GM19351 (cell line): ENCODE measurements around the gene NR2C2.
"Not testable (repeated sequence)": the region's sequence is repeated elsewhere in the genome, so short reads cannot be mapped to it uniquely, and the experiment has no call there.

ENCODE experiments used
- ATAC-seq: cut with Tn5 transposase; IDR thresholded peaks from one replicate; pipeline ENCODE4 v1.9.1; 2021; ENCODE audit warnings: mild to moderate bottlenecking, moderate library complexity; ENCODE audit not compliant: unreplicated experiment

The NR2C2 gene

DNA sequence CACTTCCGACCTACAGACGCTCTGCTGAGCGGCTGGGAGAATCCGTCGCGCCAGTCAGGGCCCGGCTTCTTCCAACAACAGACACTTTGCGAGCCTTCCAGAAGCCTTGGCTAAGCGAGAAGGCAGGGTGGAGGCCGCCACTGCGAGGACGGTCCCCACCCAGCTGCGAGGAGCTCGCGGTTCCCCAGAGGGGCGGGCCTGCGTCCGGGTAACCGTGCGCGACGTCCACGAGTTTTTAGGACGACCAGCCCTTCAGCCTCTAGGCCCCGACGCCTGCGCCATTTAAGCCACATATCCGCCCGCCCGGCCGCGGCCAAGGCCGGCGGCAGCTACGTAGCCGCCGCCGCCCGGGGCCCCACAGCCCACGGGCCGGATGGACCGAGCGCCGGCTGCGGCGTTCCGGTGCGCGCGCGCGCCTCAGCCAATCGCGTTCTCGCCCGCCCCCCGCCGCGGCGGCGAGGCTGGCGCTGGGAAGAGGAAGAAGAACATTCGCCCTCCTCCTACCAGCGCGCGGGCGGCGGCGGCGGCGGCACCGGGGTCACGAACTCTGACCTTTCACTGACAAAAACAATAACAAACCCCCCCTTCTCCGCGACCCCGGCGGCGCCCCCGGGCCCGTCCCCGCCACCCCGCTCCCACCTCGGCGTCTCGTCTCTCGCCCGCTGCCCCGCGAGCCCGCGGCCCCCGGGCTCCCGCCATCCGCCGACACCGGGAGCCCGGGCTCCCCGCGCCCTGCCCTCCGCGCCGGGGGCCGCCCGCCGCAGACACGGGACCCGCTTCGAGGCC, at the start of gene NR2C2:
Gene NR2C2 (plus strand): TSS at position 484 of the 786 bp plus-strand sequence. CDS start 56,332 bp downstream, outside the sequence.
- ATAC-seq: peak; percentile 43

DNA sequence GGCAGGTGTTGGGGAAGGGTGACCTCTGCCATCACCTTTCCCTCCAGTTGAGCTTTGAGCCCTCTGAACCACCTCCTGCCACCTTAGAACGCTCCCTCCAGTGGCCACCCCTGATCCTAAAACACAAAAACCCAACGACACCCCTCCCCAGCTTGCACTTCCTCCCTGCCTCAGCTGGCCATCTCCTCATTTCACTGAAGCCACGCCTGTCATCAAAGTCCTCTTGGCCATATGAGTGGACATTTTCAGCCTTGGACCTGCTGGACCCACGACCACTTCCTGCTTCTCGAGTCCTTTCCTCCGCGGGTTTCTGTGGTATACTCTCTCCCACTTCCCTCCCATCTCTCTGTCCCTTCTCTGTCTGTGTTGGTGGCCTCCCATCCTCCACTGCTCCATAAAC, 48.5 kb upstream of the NR2C2 start:
- no peak for ATAC-seq

DNA sequence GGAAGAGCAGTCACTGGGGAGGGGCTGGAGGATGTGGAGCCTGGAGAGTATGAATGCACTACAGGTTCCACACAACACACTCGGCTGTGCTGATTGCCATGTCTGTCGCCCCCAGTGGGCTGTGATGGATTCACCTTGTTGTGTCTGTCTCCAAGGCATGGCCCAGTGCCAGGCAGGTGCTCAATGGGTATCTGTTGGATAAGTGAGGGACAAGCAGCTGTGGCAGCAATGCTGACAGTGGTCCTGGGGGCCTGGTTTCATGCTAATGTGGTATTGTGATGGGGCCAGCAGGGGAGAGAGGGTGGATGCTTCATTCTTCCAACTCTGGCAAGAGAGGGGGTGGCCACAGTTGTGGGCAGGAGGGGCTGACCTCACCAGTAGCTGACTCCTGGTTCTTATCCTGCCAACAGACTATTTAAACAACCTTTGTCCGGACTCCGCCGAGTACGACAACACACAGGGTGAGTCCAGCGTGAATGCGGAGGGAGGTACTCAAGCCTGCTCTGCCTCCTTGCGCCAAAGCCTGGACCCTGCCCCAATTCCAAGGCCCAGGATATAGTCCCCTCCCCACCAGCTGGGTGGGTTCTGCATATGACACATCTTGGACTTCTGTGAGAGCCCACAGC, 47.3 kb upstream of the NR2C2 start:
- ATAC-seq: no peak

DNA sequence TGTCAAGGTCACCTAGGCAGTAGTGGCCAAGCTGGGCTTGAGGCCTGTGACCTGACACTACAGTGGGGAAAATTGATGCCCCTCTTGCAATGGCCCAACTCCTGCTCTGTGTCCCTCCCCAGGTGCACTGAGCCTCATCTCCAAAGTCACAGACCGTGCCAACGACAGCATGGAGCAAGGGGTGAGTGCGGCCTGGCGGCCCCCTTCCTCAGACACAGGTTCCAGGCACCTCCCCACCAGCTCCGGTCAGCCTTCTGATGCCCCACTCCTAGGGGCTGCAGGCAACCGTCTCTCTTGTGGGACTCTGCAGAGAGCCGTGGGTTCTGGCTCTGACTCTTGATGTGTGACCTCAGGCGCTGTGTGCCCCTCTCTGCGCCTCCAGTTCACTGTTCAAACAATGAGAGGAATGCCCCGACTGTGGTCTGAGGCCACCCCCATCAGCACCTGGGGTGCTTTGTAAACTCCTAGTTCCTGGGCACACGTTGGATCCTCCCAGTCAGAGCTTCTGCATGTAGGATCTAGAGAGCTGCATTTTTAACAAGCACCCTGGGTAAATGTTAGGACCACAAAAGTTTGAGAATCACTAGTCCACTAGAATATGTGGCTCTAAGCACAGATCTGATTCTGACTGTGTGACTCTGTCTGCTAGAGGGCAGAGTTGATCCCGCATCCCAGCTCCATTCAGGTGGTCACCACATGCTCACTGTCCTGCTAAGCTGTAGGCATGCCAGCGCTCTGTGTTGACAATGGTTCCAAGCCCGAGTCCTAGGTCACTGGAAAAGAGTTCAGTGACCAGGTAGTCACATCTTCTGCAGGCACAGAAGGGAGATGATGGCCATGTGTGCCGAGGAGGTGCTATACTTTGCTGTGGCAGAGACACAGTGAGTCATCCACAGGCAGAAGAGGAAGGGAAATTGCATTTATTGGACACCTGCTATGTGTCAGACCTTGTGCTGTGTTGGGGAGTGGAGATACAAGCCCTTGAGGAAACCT, 46.2 kb upstream of the NR2C2 start:
- ATAC-seq: no peak

DNA sequence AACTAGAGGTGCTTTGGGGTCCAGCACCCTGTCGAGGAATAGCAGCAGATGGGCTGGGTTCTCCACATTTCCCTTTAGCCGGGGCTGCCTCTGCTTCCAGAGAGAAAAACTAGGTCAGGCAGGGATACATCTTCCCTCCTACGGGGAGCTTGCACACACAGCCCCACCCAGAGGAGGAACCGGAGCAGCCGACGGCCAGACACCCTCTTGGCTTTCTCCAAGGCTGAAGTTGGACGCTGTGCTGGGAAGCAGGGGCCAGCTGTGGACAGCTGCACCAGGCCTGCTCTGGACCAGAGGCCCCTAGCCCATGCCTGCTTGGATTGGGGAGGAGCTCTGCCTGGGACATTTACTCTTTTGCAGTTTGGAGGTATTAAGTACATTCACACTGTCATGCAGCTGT, 44.7 kb upstream of the NR2C2 start:
- ATAC-seq: no peak

DNA sequence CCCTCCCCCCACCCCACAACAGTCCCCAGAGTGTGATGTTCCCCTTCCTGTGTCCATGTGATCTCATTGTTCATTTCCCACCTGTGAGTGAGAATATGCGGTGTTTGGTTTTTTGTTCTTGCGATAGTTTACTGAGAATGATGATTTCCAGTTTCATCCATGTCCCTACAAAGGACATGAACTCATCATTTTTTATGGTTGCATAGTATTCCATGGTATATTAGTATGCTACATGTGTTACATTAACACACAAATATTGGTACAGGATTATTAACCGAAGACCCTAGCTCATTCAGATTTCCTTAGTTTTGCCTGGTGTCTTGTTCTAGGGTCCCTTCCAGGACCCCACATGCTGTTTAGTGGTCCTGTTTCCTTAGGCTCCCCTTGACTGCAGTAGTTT, 43.9 kb upstream of the NR2C2 start:
- not testable (repeated sequence) for ATAC-seq

DNA sequence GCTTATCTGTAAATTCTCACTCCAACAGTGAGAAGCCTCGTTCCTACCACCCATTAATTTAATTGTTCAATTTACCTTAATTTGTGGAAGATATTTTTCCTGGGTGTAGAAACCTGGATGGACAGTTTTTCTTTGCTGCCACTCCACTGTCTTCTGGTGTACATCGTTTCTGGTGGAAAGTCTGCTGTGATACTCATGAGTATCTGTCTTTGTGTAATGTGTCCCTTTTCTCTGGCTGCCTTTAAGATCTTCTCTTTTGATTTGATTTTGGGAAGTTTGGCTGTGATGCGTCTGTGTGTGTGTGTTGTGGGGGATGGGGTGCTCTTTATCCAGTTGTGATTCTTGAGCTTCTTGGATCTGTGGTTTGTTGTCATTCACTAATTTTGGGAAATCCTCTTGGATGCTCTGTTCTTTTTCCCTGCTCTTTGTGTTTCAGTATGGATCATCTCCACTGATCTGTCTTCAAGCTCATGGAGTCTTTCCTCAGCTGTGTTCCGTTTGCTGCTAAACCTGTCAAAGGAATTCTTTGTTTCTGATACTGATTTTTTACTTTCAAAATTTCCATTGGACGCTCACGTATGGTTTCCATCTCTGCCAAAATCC, 42.2 kb upstream of the NR2C2 start:
- ATAC-seq: no peak

DNA sequence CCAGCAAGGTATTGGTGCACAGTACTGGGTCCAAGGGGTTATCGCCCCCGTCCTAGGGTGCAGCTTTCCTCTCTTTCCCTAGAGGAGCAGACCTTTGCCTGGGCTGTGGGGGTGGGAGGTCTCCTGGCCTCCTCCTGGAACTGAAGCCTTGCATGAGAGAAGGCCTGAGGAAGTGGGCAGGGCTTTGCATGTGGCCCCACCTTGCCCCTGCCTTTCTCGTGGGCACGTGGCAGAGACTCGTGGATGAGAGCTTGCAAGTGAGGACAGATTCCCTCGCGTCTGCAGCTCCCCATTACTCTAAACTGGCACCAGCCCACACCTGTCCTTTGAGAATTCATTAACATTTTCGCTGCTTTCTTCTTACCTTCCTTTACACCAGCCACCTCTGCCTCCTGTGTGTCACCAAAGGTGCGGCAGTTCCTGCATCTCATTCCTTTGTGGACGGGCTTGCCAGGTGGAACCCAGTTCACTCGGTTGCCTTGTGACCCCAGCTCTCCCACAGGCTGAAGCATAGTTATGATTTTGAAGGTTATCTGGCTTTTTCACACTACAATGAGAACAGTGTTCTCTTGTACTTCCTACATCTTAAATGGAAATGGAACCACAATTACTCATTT, 40.9 kb upstream of the NR2C2 start:
- no peak for ATAC-seq

DNA sequence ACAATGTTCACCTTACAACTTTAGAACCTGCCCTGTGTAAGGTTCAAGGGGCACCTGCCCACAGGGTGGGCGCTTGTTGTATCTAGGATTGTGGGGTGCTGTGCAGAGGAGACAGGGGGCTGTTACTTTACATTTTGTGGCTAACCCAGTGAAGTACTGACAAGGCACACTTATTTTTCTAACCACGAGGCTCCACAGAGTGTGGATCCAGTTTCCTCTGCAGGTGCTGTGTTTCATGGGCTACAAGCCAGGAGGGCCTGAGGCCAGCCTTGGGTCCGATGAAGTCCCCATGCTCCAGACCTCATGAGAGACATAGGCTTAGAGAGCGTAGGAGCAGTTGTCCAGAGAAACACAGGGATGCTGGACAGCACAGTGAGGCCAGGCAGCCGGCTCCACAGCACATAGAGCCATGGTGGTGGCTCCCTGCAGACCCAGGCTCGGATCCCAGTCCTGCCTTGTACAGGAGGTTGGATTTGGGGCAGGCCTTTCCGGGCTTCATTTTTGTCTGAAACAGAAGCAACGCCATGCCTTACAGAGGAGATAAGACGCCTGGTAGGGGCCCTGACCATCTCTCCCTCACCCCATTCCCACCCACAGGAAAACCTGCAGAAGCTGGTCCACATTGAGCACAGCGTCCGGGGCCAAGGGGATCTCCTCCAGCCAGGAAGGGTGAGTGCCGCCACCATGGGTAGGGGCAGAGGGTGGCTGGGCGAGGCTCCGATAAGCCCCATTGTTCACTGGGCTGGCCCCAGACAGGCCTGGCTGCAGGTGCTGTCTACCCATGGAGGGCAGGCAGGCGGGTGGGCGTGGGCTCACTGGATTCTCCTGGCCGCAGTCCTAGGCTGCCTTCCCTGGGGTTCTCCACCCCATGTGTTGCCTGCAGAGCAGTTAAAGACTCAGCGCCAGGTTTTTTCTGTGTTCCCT, 40.1 kb upstream of the NR2C2 start:
- ATAC-seq: no peak

DNA sequence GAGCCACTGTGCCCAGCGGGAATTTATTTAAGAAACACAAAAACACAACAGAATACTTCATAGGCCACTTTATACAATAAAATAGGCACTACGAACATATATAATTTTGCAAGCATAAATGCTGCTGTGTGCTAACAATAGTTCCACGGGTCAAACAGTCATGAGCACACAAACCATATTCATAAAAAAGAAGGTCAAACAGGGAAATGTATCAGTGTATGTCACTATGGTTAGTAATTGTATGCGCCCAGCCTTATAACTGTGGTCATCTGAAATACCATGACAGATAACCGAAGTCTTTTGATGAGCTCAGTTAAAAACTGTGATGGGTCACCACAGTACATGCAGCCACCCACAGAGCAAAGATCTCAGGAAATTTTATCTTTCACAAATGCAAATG, 38.1 kb upstream of the NR2C2 start:
- no peak for ATAC-seq

DNA sequence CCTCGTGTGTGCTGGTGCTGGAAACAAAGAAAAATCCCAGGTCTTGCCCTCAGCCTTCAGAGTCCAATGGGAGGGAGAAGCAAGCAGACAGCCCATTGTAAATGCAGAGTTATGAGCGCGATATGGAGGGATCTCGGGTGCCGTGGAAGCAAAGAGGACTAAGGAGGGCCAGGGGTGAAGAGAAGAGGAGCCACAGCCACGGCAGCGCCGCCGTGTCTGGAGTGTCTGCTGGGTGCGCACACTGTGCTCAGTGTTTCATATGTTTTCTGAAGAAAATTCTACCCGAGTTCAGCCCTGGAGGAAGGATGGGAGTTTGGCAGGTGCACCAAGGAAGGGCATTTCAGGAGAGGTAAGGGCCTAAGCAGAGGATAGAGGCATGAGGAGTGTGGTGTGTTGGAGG, 35.7 kb upstream of the NR2C2 start:
- no peak for ATAC-seq

DNA sequence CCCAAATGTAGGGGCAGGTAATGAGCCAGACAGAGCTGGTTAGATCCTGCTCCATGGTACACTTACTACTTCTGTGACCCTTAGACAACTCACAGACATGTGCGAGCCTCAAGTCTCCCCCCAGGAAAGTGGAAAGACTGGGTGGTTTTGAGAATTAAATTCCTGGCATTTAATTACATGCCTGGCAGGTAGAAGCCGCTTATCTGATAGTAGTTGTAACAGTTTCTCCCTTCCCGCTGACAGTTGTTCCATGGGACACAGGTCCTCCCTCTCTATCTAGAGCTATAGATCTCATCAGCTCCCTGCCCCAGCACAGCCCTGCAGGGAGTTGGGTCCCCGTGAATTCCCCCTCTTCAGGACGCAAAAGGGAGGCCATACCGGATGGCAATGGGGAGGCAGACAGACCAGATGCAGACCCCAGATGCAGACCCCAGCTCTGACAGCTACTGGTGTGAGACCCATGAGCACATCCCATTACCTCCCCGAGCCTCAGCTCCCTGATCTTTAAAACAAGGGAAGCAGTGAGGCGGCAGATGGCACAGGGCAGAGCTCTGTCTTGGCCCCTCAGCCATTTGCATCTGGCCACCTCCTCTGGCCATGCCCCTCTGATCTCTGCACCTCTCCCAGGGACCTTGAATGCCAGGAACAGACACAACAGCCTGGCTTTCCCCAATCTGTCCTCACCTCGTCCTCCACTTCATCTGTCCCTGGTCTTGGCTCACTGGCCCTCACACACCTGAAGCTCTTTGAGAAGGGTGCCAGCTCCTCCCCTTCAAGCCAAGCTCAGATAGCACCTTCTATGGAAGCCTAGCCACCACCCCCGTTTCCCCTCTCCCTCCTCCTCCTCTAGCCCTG, 34.1 kb upstream of the NR2C2 start:
- ATAC-seq: no peak

DNA sequence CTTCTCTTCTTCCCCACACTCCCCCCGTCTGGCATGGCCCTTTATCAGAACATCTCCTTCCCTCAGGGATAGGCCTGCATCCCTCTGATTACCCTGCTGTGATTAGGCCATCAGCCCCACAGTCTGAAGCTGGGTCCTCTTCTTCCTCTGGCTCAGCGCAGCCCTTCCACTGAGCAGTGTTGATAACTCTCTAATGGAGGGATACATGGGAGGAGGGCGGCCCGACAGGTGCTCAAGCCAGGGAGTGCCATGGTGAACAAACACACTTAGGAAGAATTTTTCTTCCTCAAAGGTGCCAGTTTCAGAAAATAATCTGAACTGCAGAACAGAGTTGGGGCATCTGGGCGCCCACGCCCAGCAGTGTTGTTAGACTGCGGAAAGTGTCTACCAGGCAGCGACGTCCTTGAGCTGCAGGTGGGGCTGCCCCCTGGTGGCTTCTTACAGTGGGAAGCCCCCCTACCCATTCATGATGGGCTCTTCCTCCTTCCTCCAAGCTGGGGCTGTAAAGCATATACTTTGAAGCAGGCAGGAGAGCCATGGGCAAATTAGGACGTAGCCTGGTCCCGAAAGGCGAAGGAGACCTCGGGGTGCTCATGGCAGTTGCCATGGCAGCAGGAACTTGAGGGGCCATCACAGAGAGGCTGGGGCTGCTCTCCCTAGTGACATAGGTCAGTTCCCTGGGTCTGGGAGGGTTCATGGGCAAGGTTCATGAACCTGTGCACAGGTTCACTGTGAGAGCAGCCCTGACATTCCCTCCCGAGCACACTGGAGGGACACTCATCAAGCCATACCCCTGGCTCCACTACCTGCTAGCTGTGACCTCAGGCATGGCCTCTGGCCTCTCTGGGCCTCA, 33.2 kb upstream of the NR2C2 start:
- no peak for ATAC-seq

DNA sequence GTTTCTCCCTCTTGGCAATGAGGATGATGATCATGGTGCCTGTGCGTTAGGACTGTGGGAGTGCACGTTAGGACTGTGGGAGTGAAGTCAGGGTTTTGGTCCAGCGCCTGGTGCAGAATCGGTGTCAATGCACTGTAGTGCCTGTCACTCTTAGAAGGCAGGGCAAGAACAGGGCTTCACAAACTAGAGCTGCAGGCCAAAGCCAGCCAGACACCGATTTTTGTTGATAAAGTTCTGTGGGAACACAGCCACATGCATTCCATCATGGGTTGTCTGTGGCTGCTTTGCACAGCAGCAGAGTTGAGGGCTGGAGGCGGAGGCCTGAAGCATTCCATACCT, 32.6 kb upstream of the NR2C2 start:
- ATAC-seq: no peak

DNA sequence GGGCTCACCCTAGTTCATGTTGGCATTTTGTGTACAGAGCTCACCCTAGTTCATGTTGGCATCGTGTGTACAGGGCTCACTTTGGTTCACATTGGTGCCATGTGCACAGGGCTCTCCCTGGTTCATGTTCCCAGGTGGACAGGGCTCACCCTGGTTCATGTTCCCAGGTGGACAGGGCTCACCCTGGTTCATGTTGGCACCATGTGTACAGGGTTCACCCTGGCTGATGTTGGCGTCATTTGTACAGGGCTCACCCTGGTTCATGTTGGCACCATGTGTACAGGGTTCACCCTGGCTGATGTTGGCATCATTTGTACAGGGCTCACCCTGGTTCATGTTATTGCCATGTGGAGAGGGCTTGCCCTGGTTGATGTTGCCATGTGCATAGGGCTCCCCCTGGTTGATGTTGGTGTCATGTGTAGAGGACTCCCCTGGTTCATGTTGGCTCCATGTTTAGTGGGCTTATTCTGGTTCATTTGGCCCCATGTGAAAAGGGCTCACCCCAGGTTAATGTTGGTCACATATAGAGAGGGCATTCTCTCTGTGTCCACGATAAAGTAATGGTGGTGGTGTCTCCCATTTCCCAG, 31.7 kb upstream of the NR2C2 start:
- no peak for ATAC-seq

DNA sequence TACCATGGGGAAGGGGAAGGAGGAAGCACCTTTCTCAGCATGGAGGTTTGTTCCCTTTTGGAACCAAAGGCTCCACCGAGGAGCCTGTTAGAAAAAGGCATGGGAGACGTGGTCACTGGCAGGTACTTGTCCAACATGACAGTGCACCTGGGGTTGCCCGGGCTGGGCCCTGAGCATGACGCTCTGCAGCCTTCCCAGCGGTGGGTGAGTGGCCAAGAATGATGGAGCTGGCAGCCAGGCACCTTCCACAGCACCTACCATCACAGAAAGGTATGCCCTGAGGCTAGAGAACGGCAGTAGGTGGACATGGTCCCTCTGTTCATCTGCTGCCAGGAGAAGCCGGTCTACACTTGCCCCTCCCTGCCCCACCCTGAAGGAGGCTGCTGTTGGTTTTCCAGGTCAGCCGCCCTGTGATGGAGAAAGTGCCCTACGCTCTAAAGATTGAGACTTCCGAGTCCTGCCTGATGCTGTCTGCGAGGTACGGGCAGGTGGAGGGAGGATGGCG, 29.0 kb upstream of the NR2C2 start:
- no peak for ATAC-seq

DNA sequence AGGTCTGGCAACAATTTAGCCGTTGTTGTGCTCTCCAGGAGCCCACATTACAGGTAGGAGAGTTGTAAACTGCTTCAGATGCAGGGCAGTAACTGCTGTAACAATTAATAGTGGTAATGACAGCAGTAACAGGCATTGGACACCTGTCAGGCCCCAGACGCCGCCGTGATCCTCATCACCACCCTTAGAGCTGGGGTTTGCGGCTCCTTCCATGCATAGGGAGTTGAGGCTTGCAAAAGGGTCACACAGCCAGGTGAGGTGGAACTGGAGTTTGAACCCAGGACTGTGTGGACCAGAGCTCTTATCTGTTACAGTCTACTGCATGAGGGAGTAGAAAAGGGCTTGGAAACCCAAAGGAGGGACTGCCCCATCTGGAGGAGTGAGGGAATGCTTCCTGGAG, 26.8 kb upstream of the NR2C2 start:
- no peak for ATAC-seq
